ENCODE measurements around the gene MYMX.

The MYMX gene

GRCh38 chr6:44249082-44249748 is 32.5 kb downstream of the MYMX start:
- FAIRE-seq = no peak
- no peak for DNase-seq (ENCODE audit: insufficient read length)
- TF ChIP-seq TAF1 (IDR thresholded peaks at IDR 0.05; ENCODE audit: borderline replicate concordance, low read depth, low read length) (no peak), POLR2AphosphoS5 (IDR thresholded peaks at IDR 0.05; ENCODE audit: low read depth, low read length) (no peak; the same call in 1 of the 2 replicates), POLR2A (IDR thresholded peaks at IDR 0.05; ENCODE audit: low read depth, low read length) (peak; percentile 52; the same call in 1 of the 2 replicates)

DNA sequence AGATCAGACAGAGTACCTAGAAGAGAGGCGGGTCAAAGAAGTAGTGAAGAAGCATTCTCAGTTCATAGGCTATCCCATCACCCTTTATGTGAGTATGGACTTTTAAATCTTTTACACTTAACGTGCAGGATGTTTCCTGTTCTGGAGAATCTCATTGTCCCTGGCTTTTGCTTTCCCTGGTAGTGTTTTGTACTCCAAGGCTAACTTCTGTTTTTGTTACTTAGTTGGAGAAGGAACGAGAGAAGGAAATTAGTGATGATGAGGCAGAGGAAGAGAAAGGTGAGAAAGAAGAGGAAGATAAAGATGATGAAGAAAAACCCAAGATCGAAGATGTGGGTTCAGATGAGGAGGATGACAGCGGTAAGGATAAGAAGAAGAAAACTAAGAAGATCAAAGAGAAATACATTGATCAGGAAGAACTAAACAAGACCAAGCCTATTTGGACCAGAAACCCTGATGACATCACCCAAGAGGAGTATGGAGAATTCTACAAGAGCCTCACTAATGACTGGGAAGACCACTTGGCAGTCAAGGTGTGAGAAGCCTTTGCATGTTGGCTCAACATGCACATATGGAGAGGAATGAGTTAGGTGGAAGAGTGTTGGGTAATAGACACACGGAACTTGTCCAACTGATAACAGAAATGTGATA is 33.5 kb downstream of the MYMX start:
- no peak for FAIRE-seq
- no peak for DNase-seq (ENCODE audit: insufficient read length)
- no peak for TF ChIP-seq TAF1 (IDR thresholded peaks at IDR 0.05; ENCODE audit: borderline replicate concordance, low read depth, low read length)
- no peak for TF ChIP-seq POLR2A (IDR thresholded peaks at IDR 0.05; ENCODE audit: low read depth, low read length)
- TF ChIP-seq POLR2AphosphoS5 (IDR thresholded peaks at IDR 0.05; ENCODE audit: low read depth, low read length) = no peak

- DNase-seq (ENCODE audit: insufficient read length) (no peak), FAIRE-seq (no peak)
- TF ChIP-seq POLR2AphosphoS5 (IDR thresholded peaks at IDR 0.05; ENCODE audit: low read depth, low read length) = peak; percentile 53; the same call in 1 of the 2 replicates
- TF ChIP-seq TAF1 (IDR thresholded peaks at IDR 0.05; ENCODE audit: borderline replicate concordance, low read depth, low read length) = no peak
- peak; percentile 55; the same call in 1 of the 2 replicates for TF ChIP-seq POLR2A (IDR thresholded peaks at IDR 0.05; ENCODE audit: low read depth, low read length)
Observed at GRCh38 chr6:44250718-44251123, 34.0 kb downstream of the MYMX start.

- no peak for FAIRE-seq
- DNase-seq (ENCODE audit: insufficient read length) = no peak
- 0 out of 2 replicates have a peak, but pooled peaks have one; percentile 28 for TF ChIP-seq POLR2A (IDR thresholded peaks at IDR 0.05; ENCODE audit: low read depth, low read length)
- no peak for TF ChIP-seq TAF1 (IDR thresholded peaks at IDR 0.05; ENCODE audit: borderline replicate concordance, low read depth, low read length)
- 0 out of 2 replicates have a peak, but pooled peaks have one; percentile 57 for TF ChIP-seq POLR2AphosphoS5 (IDR thresholded peaks at IDR 0.05; ENCODE audit: low read depth, low read length)
Observed at GRCh38 chr6:44251576-44252524, 35.1 kb downstream of the MYMX start.

- TF ChIP-seq POLR2AphosphoS5 (IDR thresholded peaks at IDR 0.05; ENCODE audit: low read depth, low read length) = no peak
- no peak; the same call in 1 of the 2 replicates for TF ChIP-seq POLR2A (IDR thresholded peaks at IDR 0.05; ENCODE audit: low read depth, low read length)
- no peak for TF ChIP-seq TAF1 (IDR thresholded peaks at IDR 0.05; ENCODE audit: borderline replicate concordance, low read depth, low read length)
- FAIRE-seq (no peak), DNase-seq (ENCODE audit: insufficient read length) (no peak)
Observed at GRCh38 chr6:44253307-44254101, 36.8 kb downstream of the MYMX start.

DNA sequence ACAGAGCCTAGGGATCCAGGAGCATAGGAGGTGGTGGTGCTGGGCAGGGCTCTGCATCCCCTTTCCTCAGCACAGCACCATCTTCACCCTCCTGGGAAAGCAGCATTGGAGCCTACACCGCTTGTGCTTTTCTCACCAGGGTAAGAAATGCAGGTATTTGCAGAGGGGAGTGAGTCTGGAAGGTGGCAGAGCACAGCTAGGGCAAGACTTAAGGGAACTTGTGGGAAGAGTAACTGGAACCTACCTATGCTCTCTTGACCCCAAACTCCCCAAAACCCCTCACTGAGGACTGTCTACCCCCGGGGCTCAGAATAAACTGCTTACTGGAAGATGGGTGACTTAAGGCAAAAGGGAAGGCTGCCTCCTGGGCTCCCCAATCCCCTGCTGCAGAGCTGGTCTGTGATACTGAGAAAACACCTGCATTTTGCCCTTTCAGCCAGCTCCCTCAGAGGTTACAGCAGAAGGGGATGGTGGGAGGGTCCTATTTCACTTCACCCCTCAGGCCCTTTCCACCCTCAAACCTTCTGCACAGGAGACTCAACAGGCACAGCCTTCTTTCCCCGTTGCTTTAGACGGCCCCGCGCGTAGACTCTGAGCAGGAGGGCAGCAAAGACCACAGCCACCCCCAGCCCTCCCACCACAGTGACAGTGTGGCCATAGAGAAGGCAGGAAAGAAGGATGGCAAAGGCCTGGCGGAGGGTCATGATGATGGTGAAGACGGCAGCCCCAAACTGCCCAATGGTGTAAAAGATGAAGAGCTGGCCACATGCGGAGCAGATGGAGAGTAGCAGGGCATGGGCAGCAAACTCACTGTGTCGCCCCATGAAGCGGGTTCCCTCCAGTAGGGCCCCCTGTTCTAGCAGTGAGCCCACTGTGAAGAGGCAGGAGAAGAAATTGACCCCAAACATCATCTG is 37.7 kb downstream of the MYMX start:
- no peak for TF ChIP-seq TAF1 (IDR thresholded peaks at IDR 0.05; ENCODE audit: borderline replicate concordance, low read depth, low read length)
- peak; percentile 53 for TF ChIP-seq POLR2A (IDR thresholded peaks at IDR 0.05; ENCODE audit: low read depth, low read length)
- TF ChIP-seq POLR2AphosphoS5 (IDR thresholded peaks at IDR 0.05; ENCODE audit: low read depth, low read length) = peak; percentile 85
- DNase-seq (ENCODE audit: insufficient read length) (no peak), FAIRE-seq (no peak)

- no peak for FAIRE-seq
- TF ChIP-seq POLR2A (IDR thresholded peaks at IDR 0.05; ENCODE audit: low read depth, low read length) (peak; percentile 71), TAF1 (IDR thresholded peaks at IDR 0.05; ENCODE audit: borderline replicate concordance, low read depth, low read length) (no peak), POLR2AphosphoS5 (IDR thresholded peaks at IDR 0.05; ENCODE audit: low read depth, low read length) (peak; percentile 84)
- DNase-seq (ENCODE audit: insufficient read length) = no peak
Observed at GRCh38 chr6:44255105-44255808, 38.5 kb downstream of the MYMX start.

DNA sequence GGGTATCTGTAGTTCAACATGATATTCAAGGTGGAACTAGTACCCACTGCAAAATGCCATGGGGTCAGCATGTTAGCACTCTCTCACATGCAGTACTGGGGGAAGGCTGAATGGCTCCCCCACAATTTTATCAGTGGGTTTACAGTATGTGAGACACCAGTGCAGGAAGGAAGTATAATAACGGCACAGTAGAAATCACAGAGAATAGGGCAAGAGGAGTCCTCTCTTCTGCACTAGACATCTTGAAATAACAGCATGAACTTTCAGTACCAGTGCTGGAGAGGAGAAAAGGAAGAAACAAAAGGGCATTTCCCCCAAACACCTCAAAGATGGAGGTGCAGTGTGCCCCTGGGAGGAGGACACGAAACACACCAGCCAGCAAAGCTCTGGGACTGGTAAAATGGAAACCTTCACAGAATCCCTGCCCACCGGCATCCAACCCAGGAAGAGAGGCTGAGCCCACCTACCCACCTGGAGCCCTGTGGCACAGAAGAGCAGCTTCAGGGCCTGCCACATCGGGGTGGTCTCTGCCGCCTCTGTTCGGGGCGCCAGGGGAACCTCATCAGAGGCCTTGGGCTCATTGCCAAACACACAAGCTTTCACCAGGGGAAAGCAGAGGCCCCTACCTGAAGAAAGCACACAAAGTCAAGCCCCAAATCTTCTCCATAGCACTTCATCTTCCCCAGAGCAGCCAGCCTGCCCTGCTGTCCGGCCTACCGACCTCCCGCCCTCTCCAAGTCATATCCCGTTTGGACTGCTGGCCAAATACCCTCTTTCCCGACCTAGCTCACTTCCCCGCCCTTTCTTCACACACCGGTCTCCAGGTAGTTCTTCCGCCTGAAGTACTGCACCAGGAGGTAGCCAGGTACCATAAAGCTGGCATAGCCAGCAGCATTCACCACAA is 39.4 kb downstream of the MYMX start:
- 0 out of 2 replicates have a peak, but pooled peaks have one; percentile 14 for TF ChIP-seq POLR2AphosphoS5 (IDR thresholded peaks at IDR 0.05; ENCODE audit: low read depth, low read length)
- TF ChIP-seq TAF1 (IDR thresholded peaks at IDR 0.05; ENCODE audit: borderline replicate concordance, low read depth, low read length) = no peak
- no peak for DNase-seq (ENCODE audit: insufficient read length)
- FAIRE-seq = no peak

- TF ChIP-seq TAF1 (IDR thresholded peaks at IDR 0.05; ENCODE audit: borderline replicate concordance, low read depth, low read length) (no peak), POLR2A (IDR thresholded peaks at IDR 0.05; ENCODE audit: low read depth, low read length) (no peak), POLR2AphosphoS5 (IDR thresholded peaks at IDR 0.05; ENCODE audit: low read depth, low read length) (no peak)
- no peak for DNase-seq (ENCODE audit: insufficient read length)
- FAIRE-seq = peak; percentile 60
Observed at GRCh38 chr6:44256775-44257024, 40.0 kb downstream of the MYMX start.

Measured in GM12892 (cell line).